Testis (tissue), 2 donors: ENCODE data around the gene ARHGEF10L.

Experiments
- POLR2A ChIP-seq: fragments of 450-650 bp; IDR thresholded peaks from one replicate; pipeline ENCODE4 v1.6.1; 2017; ENCODE audit warnings: antibody characterized with exemption, mild to moderate bottlenecking, moderate library complexity
- TF ChIP-seq, protein P1 (sequence below), 3 experiments: fragments of 450-650 bp in 2 of 3; fragments of 200-600 bp in 1 of 3; sonication (generic) in 1 of 3; IDR thresholded peaks; one replicate each; pipeline ENCODE4 v1.5.1; 2016 to 2019; ENCODE audit warnings: antibody characterized with exemption in 3 of 3, mild to moderate bottlenecking in 2 of 3, moderate library complexity in 1 of 3

DNA sequence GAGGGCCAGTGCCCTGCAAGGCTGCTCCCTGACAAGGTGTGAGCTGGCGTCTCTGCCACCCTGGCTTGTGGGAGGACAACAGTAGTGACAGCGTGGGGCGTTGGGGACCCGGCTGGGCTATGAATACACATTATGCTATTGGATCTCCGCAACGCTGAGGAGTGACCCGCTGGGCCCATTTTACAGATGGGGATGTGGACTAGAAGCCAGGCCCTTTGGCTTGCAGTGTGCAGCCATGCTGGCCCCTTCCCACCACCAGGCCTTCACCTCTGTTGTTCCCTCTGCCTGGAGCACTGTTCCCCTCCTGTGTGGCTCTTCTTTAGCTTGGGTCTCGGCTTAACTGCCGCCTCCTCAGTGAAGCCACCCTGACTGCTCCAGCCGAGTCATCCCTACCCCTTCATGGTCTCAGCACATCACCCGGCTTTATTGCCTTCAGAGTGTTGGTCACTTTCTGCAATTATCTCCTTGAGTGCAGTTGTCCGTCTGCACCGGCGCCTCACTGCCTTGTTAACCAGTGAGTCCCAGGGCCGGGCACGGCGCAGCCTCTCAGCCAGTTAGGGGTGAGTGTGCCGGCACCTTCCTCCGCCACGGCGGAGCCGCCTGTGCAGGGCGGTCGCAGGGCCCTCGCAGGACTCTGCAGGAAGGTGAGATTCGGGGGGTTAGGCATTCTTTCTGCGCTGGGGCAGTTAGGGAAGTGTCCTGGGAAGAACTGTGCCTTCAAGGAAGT lies 131.3 kb downstream of the ARHGEF10L start:
- TF ChIP-seq, protein P1, sequence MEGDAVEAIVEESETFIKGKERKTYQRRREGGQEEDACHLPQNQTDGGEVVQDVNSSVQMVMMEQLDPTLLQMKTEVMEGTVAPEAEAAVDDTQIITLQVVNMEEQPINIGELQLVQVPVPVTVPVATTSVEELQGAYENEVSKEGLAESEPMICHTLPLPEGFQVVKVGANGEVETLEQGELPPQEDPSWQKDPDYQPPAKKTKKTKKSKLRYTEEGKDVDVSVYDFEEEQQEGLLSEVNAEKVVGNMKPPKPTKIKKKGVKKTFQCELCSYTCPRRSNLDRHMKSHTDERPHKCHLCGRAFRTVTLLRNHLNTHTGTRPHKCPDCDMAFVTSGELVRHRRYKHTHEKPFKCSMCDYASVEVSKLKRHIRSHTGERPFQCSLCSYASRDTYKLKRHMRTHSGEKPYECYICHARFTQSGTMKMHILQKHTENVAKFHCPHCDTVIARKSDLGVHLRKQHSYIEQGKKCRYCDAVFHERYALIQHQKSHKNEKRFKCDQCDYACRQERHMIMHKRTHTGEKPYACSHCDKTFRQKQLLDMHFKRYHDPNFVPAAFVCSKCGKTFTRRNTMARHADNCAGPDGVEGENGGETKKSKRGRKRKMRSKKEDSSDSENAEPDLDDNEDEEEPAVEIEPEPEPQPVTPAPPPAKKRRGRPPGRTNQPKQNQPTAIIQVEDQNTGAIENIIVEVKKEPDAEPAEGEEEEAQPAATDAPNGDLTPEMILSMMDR (IDR thresholded peaks at IDR 0.05) = no peak
- no peak for TF ChIP-seq POLR2A
